Panc1 (cell line): ENCODE measurements around the gene ABTB2. TPM values are rescaled to one million over a fixed set of nuclear protein-coding genes. Genes with fewer than 3 reads are reported as not detected.

ENCODE experiments used
- ATAC-seq: fragments of 200-7000 bp; cut with Tn5 transposase; 2 replicates; pipeline ENCODE4 v1.9.1; 2020; ENCODE audit warnings: mild to moderate bottlenecking, moderate library complexity
- BruUV-seq: library from RNA; stranded (reverse); fragments of 400-500 nt; replicated peaks from 2 replicates; lab custom pipeline; 2021; lab: Mats Ljungman, UMichigan
- CTCF ChIA-PET: fragments of 300-600 bp; sonication (Branson Sonifier 250); formaldehyde crosslinking; loops from one replicate; lab custom pipeline; 2022; ENCODE audit warnings: antibody characterized with exemption; lab: Charles Lee
- POLR2A ChIA-PET: fragments of 300-600 bp; sonication (Branson Sonifier 250); formaldehyde crosslinking; loops from one replicate; lab custom pipeline; 2022; ENCODE audit warnings: antibody characterized with exemption; lab: Charles Lee
- DNase-seq: peaks from one replicate; pipeline ENCODE4 v3.0.0-alpha.2; 2010; ENCODE audit warnings: low read depth, low spot score
- H3K27ac ChIP-seq: 2 replicates; pipeline ENCODE4 v1.5.1; 2011; ENCODE audit warnings: mild to moderate bottlenecking, low read length, inconsistent platforms
- H3K27me3 ChIP-seq: fragments of 200-500 bp; sonication (Bioruptor generic); 2 replicates; pipeline ENCODE4 v1.6.0; 2014; ENCODE audit warnings: low read length, inconsistent platforms; ENCODE audit not compliant: control insufficient read depth, insufficient read depth
- H3K36me3 ChIP-seq: fragments of 200-500 bp; sonication (Bioruptor generic); 2 replicates; pipeline ENCODE4 v1.5.1; 2014; ENCODE audit warnings: inconsistent platforms, mild to moderate bottlenecking, low read length, moderate library complexity; ENCODE audit not compliant: control insufficient read depth, insufficient read depth
- H3K4me1 ChIP-seq: 2 replicates; pipeline ENCODE4 v1.5.1; 2011; ENCODE audit warnings: inconsistent platforms, mild to moderate bottlenecking, low read length, moderate library complexity; ENCODE audit not compliant: control insufficient read depth, insufficient read depth
- H3K4me3 ChIP-seq, 2 experiments: 2 replicates each; pipeline ENCODE4 v1.5.1; 2011 to 2012; ENCODE audit warnings: low read depth in 2 of 2, low read length in 2 of 2, mild to moderate bottlenecking in 2 of 2, inconsistent platforms in 1 of 2, moderate library complexity in 1 of 2
- H3K9me3 ChIP-seq: fragments of 200-500 bp; sonication (Bioruptor generic); 2 replicates; pipeline ENCODE4 v1.5.1; 2014; ENCODE audit warnings: low read depth, mild to moderate bottlenecking, inconsistent platforms, low read length, moderate library complexity; ENCODE audit not compliant: control insufficient read depth, insufficient read depth
- POLR2AphosphoS5 ChIP-seq: IDR thresholded peaks from 2 replicates; pipeline ENCODE4 v1.6.1; 2012; ENCODE audit warnings: mild to moderate bottlenecking, low read depth, low read length, moderate library complexity
- SIN3A ChIP-seq: IDR thresholded peaks from 2 replicates; pipeline ENCODE4 v1.6.1; 2012; ENCODE audit warnings: low read depth, mild to moderate bottlenecking, low read length, moderate library complexity, borderline replicate concordance; ENCODE audit not compliant: insufficient read depth
- TCF7L2 ChIP-seq: IDR thresholded peaks from 2 replicates; pipeline ENCODE4 v1.6.1; 2011; ENCODE audit warnings: mild to moderate bottlenecking, low read depth, low read length, inconsistent platforms
- in situ Hi-C: cut with HindIII; loops from 2 replicates; pipeline ENCODE4 v1.10.0; 2016; ENCODE audit warnings: low sequenced_read_pairs, low pct_unique_long_range_greater_than_20kb
- intact Hi-C: fragments of 100-400 bp; cut with micrococcal nuclease; formaldehyde crosslinking; loops from one replicate; pipeline ENCODE4 v1.10.0; 2022; ENCODE audit not compliant: unreplicated experiment
- total RNA-seq: library from RNA; stranded (reverse); gene quantifications from one replicate; pipeline ENCODE4 v1.2.1, GENCODE V29; 2021; ENCODE audit not compliant: unreplicated experiment
- TF ChIP-seq, protein P1 (sequence below): fragments of 450-650 bp; IDR thresholded peaks from 2 replicates; pipeline ENCODE4 v1.5.1; 2017; ENCODE audit warnings: mild to moderate bottlenecking
- TF ChIP-seq, protein P2 (sequence below), 2 experiments: IDR thresholded peaks; 2 replicates each; pipeline ENCODE4 v1.6.1; 2011 to 2012; ENCODE audit warnings: low read depth in 2 of 2, control low read depth in 1 of 2, low read length in 1 of 2, mild to moderate bottlenecking in 1 of 2, moderate library complexity in 1 of 2; ENCODE audit not compliant: insufficient read depth in 1 of 2

ABTB2 gene
- total RNA-seq, 1 experiment from 2014 or later, result 22.7 TPM

- ChIA-PET POLR2A (no interaction called here), CTCF (no interaction called here)
- Histone ChIP-seq H3K4me3 (no peak overlapping the region), H3K36me3 (no peaks in the 10 kb centered on the region), H3K27ac (no peak overlapping the region), H3K27me3 (no peaks in the 10 kb centered on the region), H3K4me1 (peaks cover 53% of the 10 kb centered on the region), H3K9me3 (no peaks in the 10 kb centered on the region)
- TF ChIP-seq TCF7L2 (no peak), SIN3A (no peak), POLR2AphosphoS5 (no peak)
- TF ChIP-seq, protein P1, sequence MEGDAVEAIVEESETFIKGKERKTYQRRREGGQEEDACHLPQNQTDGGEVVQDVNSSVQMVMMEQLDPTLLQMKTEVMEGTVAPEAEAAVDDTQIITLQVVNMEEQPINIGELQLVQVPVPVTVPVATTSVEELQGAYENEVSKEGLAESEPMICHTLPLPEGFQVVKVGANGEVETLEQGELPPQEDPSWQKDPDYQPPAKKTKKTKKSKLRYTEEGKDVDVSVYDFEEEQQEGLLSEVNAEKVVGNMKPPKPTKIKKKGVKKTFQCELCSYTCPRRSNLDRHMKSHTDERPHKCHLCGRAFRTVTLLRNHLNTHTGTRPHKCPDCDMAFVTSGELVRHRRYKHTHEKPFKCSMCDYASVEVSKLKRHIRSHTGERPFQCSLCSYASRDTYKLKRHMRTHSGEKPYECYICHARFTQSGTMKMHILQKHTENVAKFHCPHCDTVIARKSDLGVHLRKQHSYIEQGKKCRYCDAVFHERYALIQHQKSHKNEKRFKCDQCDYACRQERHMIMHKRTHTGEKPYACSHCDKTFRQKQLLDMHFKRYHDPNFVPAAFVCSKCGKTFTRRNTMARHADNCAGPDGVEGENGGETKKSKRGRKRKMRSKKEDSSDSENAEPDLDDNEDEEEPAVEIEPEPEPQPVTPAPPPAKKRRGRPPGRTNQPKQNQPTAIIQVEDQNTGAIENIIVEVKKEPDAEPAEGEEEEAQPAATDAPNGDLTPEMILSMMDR, result no peak
- TF ChIP-seq, protein P2, sequence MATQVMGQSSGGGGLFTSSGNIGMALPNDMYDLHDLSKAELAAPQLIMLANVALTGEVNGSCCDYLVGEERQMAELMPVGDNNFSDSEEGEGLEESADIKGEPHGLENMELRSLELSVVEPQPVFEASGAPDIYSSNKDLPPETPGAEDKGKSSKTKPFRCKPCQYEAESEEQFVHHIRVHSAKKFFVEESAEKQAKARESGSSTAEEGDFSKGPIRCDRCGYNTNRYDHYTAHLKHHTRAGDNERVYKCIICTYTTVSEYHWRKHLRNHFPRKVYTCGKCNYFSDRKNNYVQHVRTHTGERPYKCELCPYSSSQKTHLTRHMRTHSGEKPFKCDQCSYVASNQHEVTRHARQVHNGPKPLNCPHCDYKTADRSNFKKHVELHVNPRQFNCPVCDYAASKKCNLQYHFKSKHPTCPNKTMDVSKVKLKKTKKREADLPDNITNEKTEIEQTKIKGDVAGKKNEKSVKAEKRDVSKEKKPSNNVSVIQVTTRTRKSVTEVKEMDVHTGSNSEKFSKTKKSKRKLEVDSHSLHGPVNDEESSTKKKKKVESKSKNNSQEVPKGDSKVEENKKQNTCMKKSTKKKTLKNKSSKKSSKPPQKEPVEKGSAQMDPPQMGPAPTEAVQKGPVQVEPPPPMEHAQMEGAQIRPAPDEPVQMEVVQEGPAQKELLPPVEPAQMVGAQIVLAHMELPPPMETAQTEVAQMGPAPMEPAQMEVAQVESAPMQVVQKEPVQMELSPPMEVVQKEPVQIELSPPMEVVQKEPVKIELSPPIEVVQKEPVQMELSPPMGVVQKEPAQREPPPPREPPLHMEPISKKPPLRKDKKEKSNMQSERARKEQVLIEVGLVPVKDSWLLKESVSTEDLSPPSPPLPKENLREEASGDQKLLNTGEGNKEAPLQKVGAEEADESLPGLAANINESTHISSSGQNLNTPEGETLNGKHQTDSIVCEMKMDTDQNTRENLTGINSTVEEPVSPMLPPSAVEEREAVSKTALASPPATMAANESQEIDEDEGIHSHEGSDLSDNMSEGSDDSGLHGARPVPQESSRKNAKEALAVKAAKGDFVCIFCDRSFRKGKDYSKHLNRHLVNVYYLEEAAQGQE (IDR thresholded peaks at IDR 0.05; ENCODE audit: insufficient read depth in 1 of 2, low read depth in 2 of 2, low read length in 1 of 2), result no peak
- in situ Hi-C loops, result no loop called here
- no peak for DNase-seq
- no peak for ATAC-seq
- no TSS peak for BruUV-seq
- intact Hi-C loops, result no loop called here
Measured at GRCh38 chr11:34351687-34352469, 5.9 kb downstream of the ABTB2 start.

DNA sequence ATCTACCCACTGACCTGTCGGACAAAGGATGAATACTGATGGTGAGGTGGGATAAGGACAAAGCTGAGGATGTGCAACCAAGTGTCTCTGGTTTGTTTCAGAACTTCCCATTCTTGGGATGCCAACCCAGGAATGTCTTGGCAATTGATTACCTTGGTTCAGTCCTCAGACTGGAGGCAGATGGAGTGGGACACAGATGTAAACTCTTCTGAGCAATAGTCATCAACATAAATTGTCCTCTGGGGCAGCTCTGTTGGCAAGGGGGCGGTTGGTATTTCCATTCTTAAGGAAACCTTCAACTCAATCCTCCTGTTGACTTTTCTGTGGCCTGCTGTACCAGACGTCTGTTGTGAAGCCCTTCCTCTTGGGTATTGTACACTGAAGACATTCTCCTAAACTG is 6.8 kb downstream of the ABTB2 start:
- Histone ChIP-seq H3K4me3 (no peak overlapping the region), H3K9me3 (no peaks in the 10 kb centered on the region), H3K27me3 (no peaks in the 10 kb centered on the region), H3K27ac (no peak overlapping the region), H3K36me3 (no peaks in the 10 kb centered on the region), H3K4me1 (peaks cover 61% of the 10 kb centered on the region)
- BruUV-seq, result no TSS peak
- in situ Hi-C loops (no loop called here), intact Hi-C loops (no loop called here)
- POLR2A ChIA-PET, result interaction anchor here (0.5 kb wide), 1 partner anchor 17 kb away, joined by 5 read pairs; no protein-coding TSS in a partner anchor
- CTCF ChIA-PET, result no interaction called here
- ATAC-seq, result no peak
- DNase-seq, result no peak
- TF ChIP-seq SIN3A (no peak), POLR2AphosphoS5 (no peak)

DNA sequence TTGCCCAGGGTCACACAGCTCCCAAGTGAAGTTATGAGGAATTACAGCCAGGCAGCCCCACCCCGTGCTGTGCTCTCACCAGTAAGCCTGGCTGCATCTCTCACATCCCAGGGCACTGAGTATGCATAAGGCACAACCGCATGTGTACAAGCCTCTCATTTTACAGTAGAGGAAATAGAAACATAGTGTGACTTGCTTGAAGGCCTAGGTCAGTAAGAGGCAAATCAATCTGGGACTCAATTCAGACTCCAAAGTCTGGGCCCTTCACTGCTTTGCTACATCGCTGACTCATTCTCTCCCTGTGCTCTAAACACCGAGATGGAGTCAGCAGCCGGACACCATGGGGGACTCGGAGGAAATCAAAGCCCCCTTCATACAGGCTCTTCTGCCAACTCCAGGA is 7.9 kb downstream of the ABTB2 start:
- POLR2A ChIA-PET, result no interaction called here
- CTCF ChIA-PET, result no interaction called here
- in situ Hi-C loops (no loop called here), intact Hi-C loops (no loop called here)
- Histone ChIP-seq H3K27me3 (no peaks in the 10 kb centered on the region), H3K4me1 (peaks cover 63% of the 10 kb centered on the region), H3K9me3 (no peaks in the 10 kb centered on the region), H3K36me3 (no peaks in the 10 kb centered on the region), H3K4me3 (no peak overlapping the region), H3K27ac (no peak overlapping the region)
- DNase-seq, result no peak
- no peak for ATAC-seq
- no peak for TF ChIP-seq SIN3A
- TF ChIP-seq, protein P1, result no peak
- TF ChIP-seq, protein P2 (IDR thresholded peaks at IDR 0.05; ENCODE audit: insufficient read depth in 1 of 2, low read depth in 2 of 2, low read length in 1 of 2), result no peak
- TF ChIP-seq TCF7L2, result no peak
- TF ChIP-seq POLR2AphosphoS5, result no peak
- no TSS peak for BruUV-seq
